ENCODE data around the gene ANKRD36.
"Not testable (repeated sequence)": the region's sequence is repeated elsewhere in the genome, so short reads cannot be mapped to it uniquely, and the experiment has no call there.

Gene ANKRD36

GRCh38 chr2:97293687-97294086, 180.7 kb downstream of the ANKRD36 start:
- DNase-seq (ENCODE audit: low spot score) = not testable (repeated sequence)
